Caco-2 (cell line): ENCODE measurements around the gene NR2C2. TPM values are rescaled to one million over a fixed set of nuclear protein-coding genes. Genes with fewer than 3 reads are reported as not detected.

Source experiments
- BruUV-seq: library from RNA; stranded (reverse); fragments of 400-500 nt; replicated peaks from 2 replicates; lab custom pipeline; 2021; lab: Mats Ljungman, UMichigan
- CTCF ChIA-PET: fragments of 300-600 bp; sonication (Branson Sonifier 250); formaldehyde crosslinking; loops from one replicate; lab custom pipeline; 2022; ENCODE audit warnings: antibody characterized with exemption; lab: Charles Lee
- POLR2A ChIA-PET: fragments of 300-600 bp; sonication (Branson Sonifier 250); formaldehyde crosslinking; loops from one replicate; lab custom pipeline; 2022; ENCODE audit warnings: antibody characterized with exemption; lab: Charles Lee
- DNase-seq, 2 experiments: peaks; one replicate each; pipeline versions ENCODE4 v3.0.0 to v3.0.0-alpha.2; 2020 to 2022
- H3K27me3 ChIP-seq: replicated peaks from 2 replicates; pipeline ENCODE4 v1.6.0; 2011; ENCODE audit warnings: low read length; ENCODE audit not compliant: control insufficient read depth, insufficient read depth
- H3K36me3 ChIP-seq: 2 replicates; pipeline ENCODE4 v1.5.1; 2011; ENCODE audit warnings: low read length; ENCODE audit not compliant: control insufficient read depth, insufficient read depth
- H3K4me1 ChIP-seq: fragments of 250-450 bp; sonication (Bioruptor Pico); 2 replicates; pipeline ENCODE4 v1.5.1; 2020; ENCODE audit warnings: mild to moderate bottlenecking
- H3K4me3 ChIP-seq: 2 replicates; pipeline ENCODE4 v1.5.1; 2011; ENCODE audit warnings: low read depth, mild to moderate bottlenecking, control low read depth, low read length
- H3K9me3 ChIP-seq: fragments of 250-450 bp; sonication (Bioruptor Pico); 2 replicates; pipeline ENCODE4 v1.5.1; 2020; ENCODE audit warnings: mild to moderate bottlenecking, moderate library complexity
- H3K27ac Mint-ChIP-seq: one replicate; pipeline ENCODE4 v1.8.0; 2022; ENCODE audit warnings: mixed read lengths; ENCODE audit not compliant: unreplicated experiment
- H3K27me3 Mint-ChIP-seq: one replicate; pipeline ENCODE4 v1.8.0; 2022; ENCODE audit warnings: mixed read lengths; ENCODE audit not compliant: insufficient read depth, unreplicated experiment
- H3K36me3 Mint-ChIP-seq: one replicate; pipeline ENCODE4 v1.8.0; 2022; ENCODE audit warnings: mild to moderate bottlenecking, mixed read lengths; ENCODE audit not compliant: insufficient read depth, unreplicated experiment
- H3K4me1 Mint-ChIP-seq: one replicate; pipeline ENCODE4 v1.8.0; 2022; ENCODE audit warnings: low read depth, mixed read lengths; ENCODE audit not compliant: unreplicated experiment
- H3K4me3 Mint-ChIP-seq: one replicate; pipeline ENCODE4 v1.8.0; 2022; ENCODE audit warnings: mild to moderate bottlenecking, moderate library complexity, mixed read lengths; ENCODE audit not compliant: unreplicated experiment
- H3K9me3 Mint-ChIP-seq: one replicate; pipeline ENCODE4 v1.8.0; 2022; ENCODE audit warnings: mixed read lengths; ENCODE audit not compliant: unreplicated experiment
- intact Hi-C: fragments of 100-400 bp; cut with micrococcal nuclease; formaldehyde crosslinking; loops from one replicate; pipeline ENCODE4 v1.10.0; 2022; ENCODE audit not compliant: unreplicated experiment
- total RNA-seq: library from RNA; stranded (reverse); gene quantifications from 2 replicates; pipeline ENCODE4 v1.2.3, GENCODE V29; 2022
- TF ChIP-seq, protein P1 (sequence below), 2 experiments: fragments of 200-600 bp in 1 of 2; IDR thresholded peaks; 1 replicate in 1 of 2; 2 replicates in 1 of 2; pipeline versions ENCODE4 v1.5.1 to v1.8.0; 2011 to 2022; ENCODE audit warnings: antibody characterized with exemption in 1 of 2, control low read depth in 1 of 2, inconsistent platforms in 1 of 2, low read depth in 1 of 2, low read length in 1 of 2, mild to moderate bottlenecking in 1 of 2, moderate library complexity in 1 of 2; ENCODE audit not compliant: insufficient read depth in 1 of 2, severe bottlenecking in 1 of 2, unreplicated experiment in 1 of 2

Gene NR2C2
- total RNA-seq, 1 experiment from 2014 or later, result 37.0 TPM

DNA sequence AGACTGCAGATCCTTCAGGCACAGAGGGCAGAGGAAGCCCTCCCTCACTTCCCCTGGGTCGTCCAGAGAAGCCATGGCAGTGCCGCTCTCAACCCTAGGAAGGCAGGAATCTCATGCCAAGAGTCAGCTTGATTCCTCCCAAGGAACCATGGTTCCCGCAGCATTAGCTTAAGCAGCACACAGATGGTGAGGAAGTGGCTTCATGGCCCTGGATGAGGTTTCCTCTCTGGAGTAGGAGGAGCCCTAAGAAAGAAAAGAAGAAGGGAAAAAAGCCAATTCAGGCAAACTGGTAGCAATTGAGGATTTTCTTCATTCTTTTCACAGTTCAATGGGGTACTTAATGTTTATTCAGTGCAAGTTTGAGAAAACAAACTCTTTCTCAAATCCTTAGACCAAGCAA lies 148.7 kb downstream of the NR2C2 start:
- H3K36me3 Mint-ChIP-seq, result peaks cover 34% of the 10 kb centered on the region
- peaks cover 1% of the 10 kb centered on the region; the same call in 1 of the 2 replicates for H3K36me3 ChIP-seq
- peaks cover 7% of the 10 kb centered on the region; the same call in 1 of the 2 replicates for H3K4me1 ChIP-seq
- no peak for DNase-seq
- BruUV-seq, result TSS peak; percentile 7
- TF ChIP-seq, protein P1, sequence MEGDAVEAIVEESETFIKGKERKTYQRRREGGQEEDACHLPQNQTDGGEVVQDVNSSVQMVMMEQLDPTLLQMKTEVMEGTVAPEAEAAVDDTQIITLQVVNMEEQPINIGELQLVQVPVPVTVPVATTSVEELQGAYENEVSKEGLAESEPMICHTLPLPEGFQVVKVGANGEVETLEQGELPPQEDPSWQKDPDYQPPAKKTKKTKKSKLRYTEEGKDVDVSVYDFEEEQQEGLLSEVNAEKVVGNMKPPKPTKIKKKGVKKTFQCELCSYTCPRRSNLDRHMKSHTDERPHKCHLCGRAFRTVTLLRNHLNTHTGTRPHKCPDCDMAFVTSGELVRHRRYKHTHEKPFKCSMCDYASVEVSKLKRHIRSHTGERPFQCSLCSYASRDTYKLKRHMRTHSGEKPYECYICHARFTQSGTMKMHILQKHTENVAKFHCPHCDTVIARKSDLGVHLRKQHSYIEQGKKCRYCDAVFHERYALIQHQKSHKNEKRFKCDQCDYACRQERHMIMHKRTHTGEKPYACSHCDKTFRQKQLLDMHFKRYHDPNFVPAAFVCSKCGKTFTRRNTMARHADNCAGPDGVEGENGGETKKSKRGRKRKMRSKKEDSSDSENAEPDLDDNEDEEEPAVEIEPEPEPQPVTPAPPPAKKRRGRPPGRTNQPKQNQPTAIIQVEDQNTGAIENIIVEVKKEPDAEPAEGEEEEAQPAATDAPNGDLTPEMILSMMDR (IDR thresholded peaks at IDR 0.05; ENCODE audit: insufficient read depth in 1 of 2, low read depth in 1 of 2, low read length in 1 of 2, severe bottlenecking in 1 of 2, unreplicated experiment in 1 of 2), result no peak
- H3K4me1 Mint-ChIP-seq, result peaks cover 7% of the 10 kb centered on the region
- no peak overlapping the region for H3K27ac Mint-ChIP-seq
- H3K9me3 ChIP-seq, result no peaks in the 10 kb centered on the region
- ChIA-PET POLR2A (no interaction called here), CTCF (no interaction called here)
- H3K27me3 ChIP-seq, result no peaks in the 10 kb centered on the region
- intact Hi-C loops, result no loop called here
- no peaks in the 10 kb centered on the region for H3K9me3 Mint-ChIP-seq
- H3K4me3 Mint-ChIP-seq, result no peak overlapping the region
- no peak overlapping the region for H3K4me3 ChIP-seq
- H3K27me3 Mint-ChIP-seq, result no peaks in the 10 kb centered on the region

DNA sequence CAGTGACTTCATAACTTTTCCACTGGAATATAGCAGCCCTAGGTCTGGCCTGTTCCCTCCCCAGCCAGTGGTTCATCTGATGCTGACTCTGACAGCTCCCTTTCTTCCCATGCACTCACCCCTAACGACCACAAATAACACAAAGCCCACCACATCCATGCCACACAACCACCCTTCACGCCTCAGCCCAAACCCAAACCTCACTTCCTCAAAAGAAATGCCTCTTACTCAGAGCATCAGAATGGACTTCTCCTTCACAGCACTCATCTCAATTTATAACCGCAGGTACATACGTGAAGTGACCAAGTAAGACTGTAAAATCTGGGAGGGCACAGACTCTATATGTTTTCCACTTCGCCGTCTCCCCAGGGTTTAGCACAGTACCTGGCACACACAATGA lies 150.5 kb downstream of the NR2C2 start:
- DNase-seq, result no peak
- H3K4me1 ChIP-seq, result peaks cover 7% of the 10 kb centered on the region; the same call in 1 of the 2 replicates
- H3K27me3 ChIP-seq, result no peaks in the 10 kb centered on the region
- H3K36me3 ChIP-seq, result no peaks in the 10 kb centered on the region
- Mint-ChIP-seq H3K27me3 (no peaks in the 10 kb centered on the region), H3K4me1 (peaks cover 15% of the 10 kb centered on the region), H3K27ac (peak overlapping the region; percentile 98), H3K9me3 (no peaks in the 10 kb centered on the region), H3K4me3 (peak overlapping the region; percentile 100), H3K36me3 (peaks cover 29% of the 10 kb centered on the region)
- POLR2A ChIA-PET, result no interaction called here
- CTCF ChIA-PET, result no interaction called here
- TF ChIP-seq, protein P1 (IDR thresholded peaks at IDR 0.05; ENCODE audit: insufficient read depth in 1 of 2, low read depth in 1 of 2, low read length in 1 of 2, severe bottlenecking in 1 of 2, unreplicated experiment in 1 of 2), result no peak
- no peaks in the 10 kb centered on the region for H3K9me3 ChIP-seq
- H3K4me3 ChIP-seq, result peak overlapping the region; percentile 85
- BruUV-seq, result no TSS peak
- intact Hi-C loops, result loop anchor here (2.0 kb wide), 2 partner anchors 109 to 173 kb away; partner anchors contain the start of gene CAPN7

Other genes with a start within 250 kb of the NR2C2 start
- gene FGD5, start 128.6 kb upstream of the NR2C2 start, total RNA-seq, result 0.16 and 0.25 TPM in 2 replicates
- 53.3 and 55.6 TPM in 2 replicates for gene MRPS25, start 117.7 kb downstream of the NR2C2 start, total RNA-seq
- gene RBSN, start 151.6 kb downstream of the NR2C2 start, total RNA-seq, result 18.5 and 19.7 TPM in 2 replicates